T-cell (primary cell): Measurements from ENCODE around the gene ZBED1. TPM values are rescaled to one million over a fixed set of nuclear protein-coding genes. Genes with fewer than 3 reads are reported as not detected.
"Not testable (repeated sequence)": the region's sequence is repeated elsewhere in the genome, so short reads cannot be mapped to it uniquely, and the experiment has no call there.

ENCODE experiments used
- ATAC-seq, 4 experiments: fragments of 200-7000 bp in 3 of 4; fragments of 150-1000 bp in 1 of 4; cut with Tn5 transposase; replicated peaks in 1 of 4; 1 replicate in 3 of 4; 2 replicates in 1 of 4; pipeline ENCODE4 v1.10.0; 2021; ENCODE audit warnings: moderate library complexity in 3 of 4, mild to moderate bottlenecking in 2 of 4, moderate number of reproducible peaks in 1 of 4
- CTCF ChIA-PET, 2 donors: fragments of 300-600 bp; sonication (Branson Sonifier 250); formaldehyde crosslinking; loops; one replicate each; lab custom pipeline; 2022; ENCODE audit warnings: antibody characterized with exemption in 2 of 2; lab: Charles Lee
- POLR2A ChIA-PET, 2 donors: fragments of 300-600 bp; sonication (Branson Sonifier 250); formaldehyde crosslinking; loops; one replicate each; lab custom pipeline; 2022; ENCODE audit warnings: antibody characterized with exemption in 2 of 2; lab: Charles Lee
- DNase-seq, 35 experiments: peaks; one replicate each; pipeline versions ENCODE4 v3.0.0 to v3.0.0-alpha.2; 2013 to 2023
- H3K27ac ChIP-seq: one replicate; pipeline ENCODE4 v1.5.1; 2013; ENCODE audit warnings: low read length
- H3K27me3 ChIP-seq, 2 experiments: replicated peaks in 1 of 2; 1 replicate in 1 of 2; 2 replicates in 1 of 2; pipeline versions ENCODE4 v1.6.1 to v1.7.0; 2013; ENCODE audit warnings: low read length in 1 of 2, mixed read lengths in 1 of 2; ENCODE audit not compliant: control insufficient read depth in 2 of 2, insufficient read depth in 2 of 2; ENCODE audit errors: extremely low read depth in 1 of 2
- H3K36me3 ChIP-seq, 2 donors: 1 replicate in 1 of 2; 2 replicates in 1 of 2; pipeline versions ENCODE4 v1.6.1 to v1.7.0; 2013; ENCODE audit warnings: low read length in 1 of 2; ENCODE audit not compliant: control insufficient read depth in 2 of 2, insufficient read depth in 1 of 2; ENCODE audit errors: extremely low read depth in 1 of 2
- H3K4me1 ChIP-seq, 2 experiments: 1 replicate in 1 of 2; 2 replicates in 1 of 2; pipeline versions ENCODE4 v1.6.1 to v1.7.0; 2013; ENCODE audit warnings: low read length in 2 of 2, mixed read lengths in 1 of 2; ENCODE audit not compliant: insufficient read depth in 2 of 2, control insufficient read depth in 1 of 2; ENCODE audit errors: extremely low read depth in 1 of 2
- H3K4me3 ChIP-seq, 2 donors: 1 replicate in 1 of 2; 2 replicates in 1 of 2; pipeline versions ENCODE4 v1.5.1 to v1.7.0; 2013; ENCODE audit warnings: mild to moderate bottlenecking in 2 of 2, low read length in 1 of 2, moderate library complexity in 1 of 2; ENCODE audit not compliant: control insufficient read depth in 1 of 2; ENCODE audit errors: extremely low read depth in 1 of 2
- H3K9me3 ChIP-seq: 2 replicates; pipeline ENCODE4 v1.7.0; 2013
- H3K27ac Mint-ChIP-seq, 2 donors: one replicate each; pipeline ENCODE4 v1.8.0; 2020 to 2021; ENCODE audit warnings: mild to moderate bottlenecking in 2 of 2, mixed read lengths in 2 of 2
- H3K27me3 Mint-ChIP-seq, 2 donors: one replicate each; pipeline ENCODE4 v1.8.0; 2021 to 2022; ENCODE audit warnings: mixed read lengths in 2 of 2
- H3K36me3 Mint-ChIP-seq: one replicate; pipeline ENCODE4 v1.8.0; 2021; ENCODE audit warnings: mixed read lengths
- H3K4me1 Mint-ChIP-seq, 3 donors: one replicate each; pipeline ENCODE4 v1.8.0; 2020 to 2022; ENCODE audit warnings: mixed read lengths in 3 of 3, mild to moderate bottlenecking in 1 of 3
- H3K4me3 Mint-ChIP-seq, 3 donors: one replicate each; pipeline ENCODE4 v1.8.0; 2020 to 2022; ENCODE audit warnings: mild to moderate bottlenecking in 3 of 3, mixed read lengths in 3 of 3, moderate library complexity in 3 of 3
- H3K9me3 Mint-ChIP-seq, 3 donors: one replicate each; pipeline ENCODE4 v1.8.0; 2020 to 2022; ENCODE audit warnings: mixed read lengths in 3 of 3
- WGBS: methylation state at CpG from one replicate; pipeline ENCODE4 v1.1.5; 2013; ENCODE audit warnings: missing lambda C conversion rate; ENCODE audit not compliant: insufficient coverage; 5-methylcytosine and 5-hydroxymethylcytosine counted together
- total RNA-seq, 35 experiments: library from RNA in 6 of 35; stranded (reverse) in 6 of 35; fragments of 120-200 nt in 1 of 35; gene quantifications; one replicate each; pipeline versions ENCODE4 v1.2.1 to v1.2.4 and lab custom pipeline; 2013 to 2026

The ZBED1 gene
- total RNA-seq, 5 donors from 2014 or later (not counting 1 experiment from before 2014, with no cell fraction given), result 17.7 to 42.6 (median 31.2) TPM

DNA sequence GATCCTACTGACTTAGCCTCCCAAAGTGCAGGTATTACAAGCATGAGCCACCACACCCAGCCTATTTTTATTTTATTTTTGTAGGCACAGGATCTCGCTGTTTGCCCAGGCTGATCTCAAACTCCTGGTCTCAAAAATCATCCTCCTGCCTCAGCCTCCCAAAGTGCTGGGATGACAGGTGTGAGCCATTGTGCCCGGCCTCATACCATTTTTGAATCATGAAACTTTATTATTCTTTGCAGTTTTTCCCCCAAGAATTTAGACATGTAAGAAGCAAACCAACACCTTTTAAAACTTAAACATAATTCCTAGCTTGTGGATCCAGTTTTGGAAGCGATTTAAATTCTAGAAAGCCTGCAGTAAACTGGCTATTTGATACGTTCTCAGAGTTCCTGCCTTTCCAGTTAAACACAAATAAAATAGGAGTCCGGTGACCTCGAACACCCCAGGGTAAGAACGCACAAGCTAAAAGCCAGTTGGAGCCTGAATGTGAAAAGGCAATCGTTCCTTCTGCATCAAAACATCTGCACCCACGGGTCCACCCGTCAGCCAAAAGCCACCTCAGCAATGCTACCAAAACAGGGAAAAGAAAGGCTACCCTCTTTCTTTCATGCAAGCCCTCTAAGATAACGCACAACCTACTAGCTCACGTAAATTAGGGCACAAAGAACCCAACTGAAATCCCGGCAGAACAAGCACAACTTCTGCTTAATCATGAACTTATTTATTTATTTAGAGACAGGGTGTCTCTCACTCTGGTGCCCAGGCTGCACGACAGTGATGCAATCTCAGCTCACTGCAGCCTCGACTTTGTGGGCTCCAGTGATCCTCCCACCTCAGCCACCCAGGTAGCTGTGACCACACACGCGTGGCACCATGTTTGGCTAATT lies 39.7 kb downstream of the ZBED1 start:
- H3K4me1 ChIP-seq, H3K27me3 Mint-ChIP-seq, CTCF ChIA-PET, H3K9me3 ChIP-seq, H3K36me3 ChIP-seq, ATAC-seq, H3K27ac ChIP-seq, POLR2A ChIA-PET, H3K9me3 Mint-ChIP-seq, H3K4me3 Mint-ChIP-seq, H3K27ac Mint-ChIP-seq, H3K4me3 ChIP-seq, H3K27me3 ChIP-seq, DNase-seq: not testable (repeated sequence)
- Mint-ChIP-seq H3K4me1 (peaks cover 8 to 16% (median 10%) of the 10 kb centered on the region in 3 donors), H3K36me3 (peaks cover 14% of the 10 kb centered on the region)
- 100% methylated on average over 2 of the region's 17 CpGs for WGBS

DNA sequence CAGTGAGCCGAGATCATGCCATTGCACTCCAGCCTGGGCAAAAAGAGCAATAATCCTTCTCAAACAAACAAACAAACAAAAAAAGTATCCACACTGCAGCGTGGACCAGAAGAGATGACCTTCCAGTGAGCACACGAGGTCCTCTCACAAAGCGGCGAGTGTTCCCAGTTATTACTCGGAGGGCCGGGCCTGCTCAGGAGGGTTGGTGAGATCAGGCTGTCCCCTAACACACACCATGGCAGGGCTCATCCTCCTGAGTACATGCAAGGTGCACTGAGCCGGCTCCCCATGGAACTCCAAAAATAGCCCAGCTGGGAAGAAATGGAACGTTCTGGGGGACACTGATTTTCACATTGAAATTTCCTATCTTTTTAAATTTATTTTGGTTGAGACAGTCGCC lies 40.7 kb downstream of the ZBED1 start:
- H3K27ac ChIP-seq, H3K27ac Mint-ChIP-seq, POLR2A ChIA-PET, H3K27me3 ChIP-seq, H3K9me3 ChIP-seq, H3K27me3 Mint-ChIP-seq, DNase-seq, H3K4me3 ChIP-seq, H3K4me3 Mint-ChIP-seq, H3K9me3 Mint-ChIP-seq, ATAC-seq, CTCF ChIA-PET, H3K36me3 ChIP-seq, H3K4me1 ChIP-seq: not testable (repeated sequence)
- WGBS, result 100% methylated on average over 1 of the region's 10 CpGs
- Mint-ChIP-seq H3K36me3 (peaks cover 17% of the 10 kb centered on the region), H3K4me1 (peaks cover 8 to 16% (median 8%) of the 10 kb centered on the region in 3 donors)

DNA sequence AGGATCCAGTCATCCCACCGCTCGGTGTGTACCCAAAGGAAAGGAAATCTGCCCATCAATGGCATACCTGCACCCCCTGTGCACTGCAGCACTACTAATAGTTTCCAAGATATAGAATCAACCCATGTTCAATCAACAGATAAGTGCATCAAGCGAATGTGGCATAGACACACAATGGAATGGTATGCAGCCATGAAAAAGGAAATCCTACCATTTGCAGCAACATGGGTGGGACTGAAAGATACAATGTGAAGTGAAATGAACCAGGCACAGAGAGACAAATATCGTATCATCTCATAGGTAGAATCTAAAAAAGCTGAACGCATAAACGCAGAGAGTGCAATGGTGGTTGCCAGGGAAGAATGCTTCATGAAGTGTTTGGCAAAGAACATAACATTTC lies 42.5 kb downstream of the ZBED1 start:
- no peaks in the 10 kb centered on the region for H3K36me3 ChIP-seq
- Mint-ChIP-seq H3K27me3 (no peaks in the 10 kb centered on the region), H3K4me1 (peaks cover 2 to 11% (median 4%) of the 10 kb centered on the region in 3 donors), H3K9me3 (peaks cover 2 to 4% (median 4%) of the 10 kb centered on the region in 3 donors), H3K36me3 (peaks cover 22% of the 10 kb centered on the region), H3K4me3 (no peak overlapping the region), H3K27ac (no peak overlapping the region)
- H3K9me3 ChIP-seq, result no peaks in the 10 kb centered on the region
- no peaks in the 10 kb centered on the region for H3K27me3 ChIP-seq
- no peak for ATAC-seq
- ChIA-PET CTCF (no interaction called here), POLR2A (no interaction called here)
- no peaks in the 10 kb centered on the region for H3K4me1 ChIP-seq
- DNase-seq, result no peak
- H3K4me3 ChIP-seq, result no peak overlapping the region
- H3K27ac ChIP-seq, result no peak overlapping the region
- 100% methylated on average over 5 of the region's 6 CpGs for WGBS

DNA sequence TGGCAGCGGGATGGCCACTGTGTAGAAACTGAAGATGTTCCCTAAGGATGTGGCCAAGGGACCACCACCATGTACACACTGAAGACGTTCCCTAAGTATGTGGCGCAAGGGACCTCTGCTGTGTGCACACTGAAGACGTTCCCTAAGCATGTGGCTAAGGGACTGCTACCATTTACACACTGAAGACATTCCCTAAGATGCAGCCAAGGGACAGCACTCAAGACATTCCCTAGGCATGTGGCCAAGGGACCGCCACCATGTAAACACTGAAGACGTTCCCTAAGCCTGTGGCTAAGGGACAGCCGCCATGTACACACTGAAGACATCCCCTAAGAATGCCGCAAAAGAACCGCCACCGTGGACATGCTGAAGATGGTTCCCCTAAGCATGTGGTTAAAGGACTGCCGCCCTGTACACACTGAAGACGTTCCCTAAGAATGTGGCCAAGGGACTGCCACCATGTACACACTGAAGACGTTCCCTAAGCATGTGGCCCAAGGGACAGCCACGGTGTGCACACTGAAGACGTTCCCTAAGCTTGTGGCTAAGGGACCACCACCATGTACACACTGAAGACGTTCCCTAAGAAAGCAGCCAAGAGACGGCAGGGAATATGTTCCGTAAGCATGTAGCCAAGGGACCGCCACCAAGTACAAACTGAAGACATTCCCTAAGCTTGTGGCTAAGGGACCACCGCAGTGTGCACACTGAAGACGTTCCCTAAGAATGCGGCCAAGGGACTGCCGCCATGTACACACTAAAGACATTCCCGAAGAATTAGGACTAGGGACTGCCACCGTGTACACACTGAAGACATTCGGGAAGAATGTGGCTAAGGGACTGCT lies 43.3 kb downstream of the ZBED1 start:
- POLR2A ChIA-PET, result no interaction called here
- ATAC-seq (no peak), DNase-seq (no peak)
- Histone ChIP-seq H3K36me3 (no peaks in the 10 kb centered on the region), H3K4me3 (no peak overlapping the region), H3K27ac (no peak overlapping the region), H3K27me3 (no peaks in the 10 kb centered on the region), H3K9me3 (no peaks in the 10 kb centered on the region), H3K4me1 (no peaks in the 10 kb centered on the region)
- peaks cover 2 to 9% (median 4%) of the 10 kb centered on the region in 3 donors for H3K9me3 Mint-ChIP-seq
- peaks cover 28% of the 10 kb centered on the region for H3K36me3 Mint-ChIP-seq
- WGBS, result 97% methylated on average over 25 of the region's 26 CpGs
- H3K4me1 Mint-ChIP-seq, result peaks cover 0 to 6% (median 2%) of the 10 kb centered on the region in 3 donors
- H3K4me3 Mint-ChIP-seq, result no peak overlapping the region
- H3K27ac Mint-ChIP-seq, result no peak overlapping the region
- CTCF ChIA-PET, result no interaction called here
- H3K27me3 Mint-ChIP-seq, result no peaks in the 10 kb centered on the region

DNA sequence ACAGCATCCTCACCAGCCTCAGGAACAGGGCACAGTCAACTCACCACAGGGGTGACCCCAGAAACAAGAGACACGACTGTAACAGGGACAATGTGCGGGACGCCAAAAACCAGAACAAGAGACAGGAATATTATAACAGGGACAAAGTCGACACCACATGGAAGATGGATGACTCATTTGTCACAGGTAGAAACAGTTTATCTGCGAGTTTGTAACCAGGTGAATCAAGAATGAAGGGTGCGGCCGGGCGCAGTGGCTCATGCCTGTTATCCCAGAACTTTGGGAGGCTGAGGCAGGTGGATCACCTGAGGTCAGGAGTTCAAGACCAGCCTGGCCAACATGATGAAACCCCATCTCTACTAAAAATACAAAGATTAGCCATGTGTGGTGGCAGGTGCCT lies 44.7 kb downstream of the ZBED1 start:
- Mint-ChIP-seq H3K36me3 (peaks cover 42% of the 10 kb centered on the region), H3K4me1 (peaks cover 4 to 12% (median 5%) of the 10 kb centered on the region in 3 donors), H3K9me3 (peaks cover 2 to 11% (median 4%) of the 10 kb centered on the region in 3 donors)
- ATAC-seq, H3K9me3 ChIP-seq, H3K27ac ChIP-seq, POLR2A ChIA-PET, H3K27me3 Mint-ChIP-seq, H3K4me3 ChIP-seq, CTCF ChIA-PET, H3K27ac Mint-ChIP-seq, DNase-seq, H3K27me3 ChIP-seq, H3K4me3 Mint-ChIP-seq, H3K4me1 ChIP-seq, H3K36me3 ChIP-seq: not testable (repeated sequence)
- 86% methylated on average over 5 of the region's 8 CpGs for WGBS

DNA sequence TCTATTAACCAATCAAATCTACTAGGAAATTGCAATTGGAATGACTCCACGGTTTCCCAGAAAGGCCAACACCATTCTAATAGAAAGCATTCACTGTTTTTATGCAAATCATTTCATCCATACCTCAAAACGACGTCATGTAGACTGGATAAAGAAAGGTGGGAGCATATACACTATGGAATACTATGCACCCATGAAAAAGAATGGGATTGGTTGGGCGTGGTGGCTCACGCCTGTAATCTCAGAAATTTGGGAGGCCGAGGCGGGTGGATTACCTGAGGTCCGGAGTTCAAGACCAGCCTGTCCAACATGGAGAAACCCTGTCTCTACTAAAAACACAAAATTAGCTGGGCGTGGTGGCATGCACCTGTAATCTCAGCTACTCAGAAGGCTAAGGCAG lies 46.2 kb downstream of the ZBED1 start:
- H3K9me3 ChIP-seq, H3K27ac ChIP-seq, H3K4me3 ChIP-seq, ATAC-seq, H3K27me3 Mint-ChIP-seq, H3K27me3 ChIP-seq, H3K27ac Mint-ChIP-seq, H3K4me1 ChIP-seq, CTCF ChIA-PET, POLR2A ChIA-PET, H3K4me3 Mint-ChIP-seq, H3K36me3 ChIP-seq, DNase-seq: not testable (repeated sequence)
- H3K9me3 Mint-ChIP-seq, result peaks cover 2 to 11% (median 4%) of the 10 kb centered on the region in 3 donors
- peaks cover 6 to 13% (median 7%) of the 10 kb centered on the region in 3 donors for H3K4me1 Mint-ChIP-seq
- WGBS, result 100% methylated on average over 2 of the region's 9 CpGs
- H3K36me3 Mint-ChIP-seq, result peaks cover 42% of the 10 kb centered on the region
